ENCODE measurements around the gene MIA2. TPM values are rescaled to one million over a fixed set of nuclear protein-coding genes. Genes with fewer than 3 reads are reported as not detected.
"Not testable (repeated sequence)": the region's sequence is repeated elsewhere in the genome, so short reads cannot be mapped to it uniquely, and the experiment has no call there.

Gene MIA2
- total RNA-seq, 4 donors from 2014 or later: 54.1 to 83.0 (median 71.4) TPM

GRCh38 chr14:39186941-39187525, 46.7 kb upstream of the MIA2 start:
- in situ Hi-C loops (cut with MboI; ENCODE audit: low pct_ligation_motif_present in 1 of 4, low pct_unique_long_range_greater_than_20kb in 1 of 4, low sequenced_read_pairs in 3 of 4): no loop called here
- H3K4me3 ChIP-seq: no peak overlapping the region
- TF ChIP-seq, protein P1, sequence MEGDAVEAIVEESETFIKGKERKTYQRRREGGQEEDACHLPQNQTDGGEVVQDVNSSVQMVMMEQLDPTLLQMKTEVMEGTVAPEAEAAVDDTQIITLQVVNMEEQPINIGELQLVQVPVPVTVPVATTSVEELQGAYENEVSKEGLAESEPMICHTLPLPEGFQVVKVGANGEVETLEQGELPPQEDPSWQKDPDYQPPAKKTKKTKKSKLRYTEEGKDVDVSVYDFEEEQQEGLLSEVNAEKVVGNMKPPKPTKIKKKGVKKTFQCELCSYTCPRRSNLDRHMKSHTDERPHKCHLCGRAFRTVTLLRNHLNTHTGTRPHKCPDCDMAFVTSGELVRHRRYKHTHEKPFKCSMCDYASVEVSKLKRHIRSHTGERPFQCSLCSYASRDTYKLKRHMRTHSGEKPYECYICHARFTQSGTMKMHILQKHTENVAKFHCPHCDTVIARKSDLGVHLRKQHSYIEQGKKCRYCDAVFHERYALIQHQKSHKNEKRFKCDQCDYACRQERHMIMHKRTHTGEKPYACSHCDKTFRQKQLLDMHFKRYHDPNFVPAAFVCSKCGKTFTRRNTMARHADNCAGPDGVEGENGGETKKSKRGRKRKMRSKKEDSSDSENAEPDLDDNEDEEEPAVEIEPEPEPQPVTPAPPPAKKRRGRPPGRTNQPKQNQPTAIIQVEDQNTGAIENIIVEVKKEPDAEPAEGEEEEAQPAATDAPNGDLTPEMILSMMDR (IDR thresholded peaks at IDR 0.05): no peak
- TF ChIP-seq EP300 (IDR thresholded peaks at IDR 0.05; ENCODE audit: low read depth): no peak
- no peaks in the 10 kb centered on the region for H3K27me3 ChIP-seq
- H3K36me3 ChIP-seq: peaks cover 0 to 31% (median 7%) of the 10 kb centered on the region in 4 donors
- 87% methylated on average over 4 of the region's 4 CpGs; no CpG with 5 or more reads in 1 of the 2 donors for WGBS, 2 donors (ENCODE audit: low coverage in 1 of 2)
- DNase-seq: no peak
- intact Hi-C loops (cut with DNase I; ENCODE audit: low total_unique reads): no loop called here
- H3K27ac ChIP-seq: no peak overlapping the region
- H3K9me3 ChIP-seq: no peaks in the 10 kb centered on the region
- no peaks in the 10 kb centered on the region for H3K4me1 ChIP-seq

GRCh38 chr14:39203659-39204606, 29.8 kb upstream of the MIA2 start:
- in situ Hi-C loops (cut with MboI; ENCODE audit: low pct_ligation_motif_present in 1 of 4, low pct_unique_long_range_greater_than_20kb in 1 of 4, low sequenced_read_pairs in 3 of 4): no loop called here

DNA sequence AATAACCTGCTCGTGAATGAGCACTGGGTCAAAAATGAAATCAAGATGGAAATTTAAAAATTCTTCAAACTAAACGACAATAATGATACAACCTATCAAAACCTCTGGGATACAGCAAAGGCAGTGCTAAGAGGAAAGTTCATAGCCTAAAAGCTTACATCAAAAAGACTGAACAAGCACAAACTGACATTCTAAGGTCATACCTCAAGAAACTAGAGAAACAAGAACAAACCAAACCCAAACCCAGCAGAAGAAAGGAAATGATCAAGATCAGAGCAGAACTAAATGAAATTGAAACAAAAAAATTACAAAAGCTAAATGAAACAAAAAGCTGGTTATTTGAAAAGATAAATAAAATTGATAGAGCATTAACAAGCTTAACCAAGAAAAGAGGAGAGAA, 26.3 kb upstream of the MIA2 start:
- H3K27me3 ChIP-seq; H3K36me3 ChIP-seq; H3K27ac ChIP-seq; intact Hi-C loops (cut with DNase I; ENCODE audit: low total_unique reads); DNase-seq; H3K9me3 ChIP-seq; H3K4me3 ChIP-seq; in situ Hi-C loops (cut with MboI; ENCODE audit: low pct_ligation_motif_present in 1 of 4, low pct_unique_long_range_greater_than_20kb in 1 of 4, low sequenced_read_pairs in 3 of 4); H3K4me1 ChIP-seq: not testable (repeated sequence)
- 82 to 92% methylated on average over 2 of the region's 2 CpGs for WGBS, 2 donors (ENCODE audit: low coverage in 1 of 2)

More at GRCh38 chr14:39203659-39204606, 29.8 kb upstream of the MIA2 start:
- no peaks in the 10 kb centered on the region for H3K36me3 ChIP-seq
- H3K9me3 ChIP-seq: no peaks in the 10 kb centered on the region
- 80 to 100% methylated on average over 1 to 5 of the region's 5 CpGs for WGBS, 2 donors (ENCODE audit: low coverage in 1 of 2)
- no peak overlapping the region for H3K4me3 ChIP-seq
- H3K4me1 ChIP-seq: peaks cover 0 to 5% (median 0%) of the 10 kb centered on the region in 4 donors
- no peaks in the 10 kb centered on the region for H3K27me3 ChIP-seq
- peak overlapping the region in 2 of 4 donors; percentile 28 to 59 for H3K27ac ChIP-seq
- intact Hi-C loops (cut with DNase I; ENCODE audit: low total_unique reads): no loop called here
- peak; percentile 83 for DNase-seq
- TF ChIP-seq EP300 (IDR thresholded peaks at IDR 0.05; ENCODE audit: low read depth) (no peak), POLR2A (IDR thresholded peaks at IDR 0.05) (no peak), POLR2AphosphoS5 (IDR thresholded peaks at IDR 0.05) (no peak)
- TF ChIP-seq, protein P1 (IDR thresholded peaks at IDR 0.05): no peak

DNA sequence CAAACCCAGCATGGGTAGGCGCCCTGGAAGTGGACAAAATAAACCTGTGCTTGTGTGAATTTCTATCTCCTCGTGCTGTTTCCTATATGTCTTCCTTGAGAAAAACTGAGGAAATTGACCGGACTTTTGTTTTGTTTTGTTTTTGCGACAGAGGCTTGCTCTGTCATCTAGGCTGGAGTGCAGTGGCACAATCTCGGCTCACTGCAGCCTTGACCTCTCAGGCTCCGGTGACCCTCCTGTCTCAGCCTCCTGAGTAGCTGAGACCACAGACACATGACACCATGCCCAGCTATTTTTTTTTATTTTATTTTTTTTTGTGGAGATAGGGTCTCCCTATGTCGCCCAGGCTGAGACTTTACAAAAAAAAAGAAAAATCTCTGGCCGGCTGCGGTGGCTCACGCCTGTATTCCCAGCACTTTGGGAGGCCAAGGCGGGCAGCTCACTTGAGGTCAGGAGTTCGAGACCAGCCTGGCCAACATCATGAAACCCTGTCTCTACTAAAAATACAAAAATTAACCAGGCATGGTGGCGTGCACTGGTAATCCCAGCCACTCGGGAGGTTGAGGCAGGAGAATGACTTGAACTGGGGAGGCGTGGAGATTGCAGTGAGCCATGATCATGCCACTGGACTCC, 22.5 kb upstream of the MIA2 start:
- Histone ChIP-seq H3K36me3 (no peaks in the 10 kb centered on the region), H3K27me3 (no peaks in the 10 kb centered on the region), H3K4me1 (no peaks in the 10 kb centered on the region), H3K9me3 (no peaks in the 10 kb centered on the region), H3K27ac (no peak overlapping the region), H3K4me3 (no peak overlapping the region)
- WGBS, 2 donors (ENCODE audit: low coverage in 1 of 2): 90 to 93% methylated on average over 15 of the region's 15 CpGs
- in situ Hi-C loops (cut with MboI; ENCODE audit: low pct_ligation_motif_present in 1 of 4, low pct_unique_long_range_greater_than_20kb in 1 of 4, low sequenced_read_pairs in 3 of 4): no loop called here
- no peak for DNase-seq
- no peak for TF ChIP-seq POLR2AphosphoS5 (IDR thresholded peaks at IDR 0.05)
- TF ChIP-seq POLR2A (IDR thresholded peaks at IDR 0.05): no peak
- TF ChIP-seq EP300 (IDR thresholded peaks at IDR 0.05; ENCODE audit: low read depth): no peak
- TF ChIP-seq, protein P1 (IDR thresholded peaks at IDR 0.05): no peak
- intact Hi-C loops (cut with DNase I; ENCODE audit: low total_unique reads): no loop called here

All from transverse colon (tissue), 4 donors.